DND-41 (cell line): ENCODE data around the gene LLGL1.

Experiments
- EZH2 ChIP-seq: IDR thresholded peaks from 3 replicates; pipeline ENCODE4 v1.6.1; 2012; ENCODE audit warnings: borderline replicate concordance, low read depth, mild to moderate bottlenecking, moderate library complexity, low read length, inconsistent platforms; ENCODE audit not compliant: severe bottlenecking
- TF ChIP-seq, protein P1 (sequence below): IDR thresholded peaks from 2 replicates; pipeline ENCODE4 v1.5.1; 2012; ENCODE audit warnings: borderline replicate concordance, low read length, moderate library complexity, mild to moderate bottlenecking; ENCODE audit not compliant: poor library complexity, severe bottlenecking; ENCODE audit errors: extremely low read depth

DNA sequence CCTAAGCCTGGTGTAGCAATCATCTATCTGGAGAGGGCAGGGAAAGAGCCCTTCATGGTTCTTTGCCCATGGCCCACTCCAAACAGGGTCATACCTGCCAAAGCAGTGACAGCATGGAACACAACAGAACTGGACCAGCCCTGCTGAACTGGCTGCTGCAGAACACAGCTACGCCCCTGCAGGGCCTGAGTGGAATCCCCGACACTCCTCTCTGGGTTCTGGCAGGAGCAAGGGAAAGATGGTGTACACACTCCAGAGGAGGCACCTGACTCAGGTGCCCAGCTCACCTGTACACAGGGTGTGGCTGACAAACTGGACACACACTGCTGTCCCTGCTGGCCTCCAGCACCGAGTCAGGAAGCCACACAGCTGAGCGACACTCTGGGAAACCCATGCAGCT, 54.8 kb downstream of the LLGL1 start:
- TF ChIP-seq, protein P1, sequence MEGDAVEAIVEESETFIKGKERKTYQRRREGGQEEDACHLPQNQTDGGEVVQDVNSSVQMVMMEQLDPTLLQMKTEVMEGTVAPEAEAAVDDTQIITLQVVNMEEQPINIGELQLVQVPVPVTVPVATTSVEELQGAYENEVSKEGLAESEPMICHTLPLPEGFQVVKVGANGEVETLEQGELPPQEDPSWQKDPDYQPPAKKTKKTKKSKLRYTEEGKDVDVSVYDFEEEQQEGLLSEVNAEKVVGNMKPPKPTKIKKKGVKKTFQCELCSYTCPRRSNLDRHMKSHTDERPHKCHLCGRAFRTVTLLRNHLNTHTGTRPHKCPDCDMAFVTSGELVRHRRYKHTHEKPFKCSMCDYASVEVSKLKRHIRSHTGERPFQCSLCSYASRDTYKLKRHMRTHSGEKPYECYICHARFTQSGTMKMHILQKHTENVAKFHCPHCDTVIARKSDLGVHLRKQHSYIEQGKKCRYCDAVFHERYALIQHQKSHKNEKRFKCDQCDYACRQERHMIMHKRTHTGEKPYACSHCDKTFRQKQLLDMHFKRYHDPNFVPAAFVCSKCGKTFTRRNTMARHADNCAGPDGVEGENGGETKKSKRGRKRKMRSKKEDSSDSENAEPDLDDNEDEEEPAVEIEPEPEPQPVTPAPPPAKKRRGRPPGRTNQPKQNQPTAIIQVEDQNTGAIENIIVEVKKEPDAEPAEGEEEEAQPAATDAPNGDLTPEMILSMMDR, result no peak
- TF ChIP-seq EZH2, result no peak
